EH (cell line): ENCODE data around the gene MEI4.
"Not testable (repeated sequence)": the region's sequence is repeated elsewhere in the genome, so short reads cannot be mapped to it uniquely, and the experiment has no call there.

Experiments used
- DNase-seq: peaks from one replicate; pipeline ENCODE4 v3.0.0-alpha.2; 2015; ENCODE audit warnings: low read depth

MEI4 gene

DNA sequence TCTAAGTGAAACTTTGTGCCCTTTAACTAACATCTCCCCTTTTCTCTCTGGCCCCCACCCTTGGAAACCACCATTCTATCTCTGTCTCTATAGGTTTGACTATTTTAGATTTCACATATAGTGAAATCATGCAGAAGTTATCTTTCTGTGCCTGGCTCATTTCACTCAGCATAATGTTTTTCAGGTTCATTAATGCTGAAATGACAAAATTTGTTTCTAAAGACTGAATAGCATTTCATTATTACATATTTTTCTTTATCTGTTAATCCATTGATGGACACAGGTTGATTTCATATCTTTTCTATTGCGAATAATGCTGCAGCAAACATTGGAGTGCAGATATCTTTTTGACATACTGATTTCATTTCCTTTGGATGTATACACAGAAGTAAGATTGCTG is 30.7 kb downstream of the MEI4 start:
- DNase-seq, result no peak

DNA sequence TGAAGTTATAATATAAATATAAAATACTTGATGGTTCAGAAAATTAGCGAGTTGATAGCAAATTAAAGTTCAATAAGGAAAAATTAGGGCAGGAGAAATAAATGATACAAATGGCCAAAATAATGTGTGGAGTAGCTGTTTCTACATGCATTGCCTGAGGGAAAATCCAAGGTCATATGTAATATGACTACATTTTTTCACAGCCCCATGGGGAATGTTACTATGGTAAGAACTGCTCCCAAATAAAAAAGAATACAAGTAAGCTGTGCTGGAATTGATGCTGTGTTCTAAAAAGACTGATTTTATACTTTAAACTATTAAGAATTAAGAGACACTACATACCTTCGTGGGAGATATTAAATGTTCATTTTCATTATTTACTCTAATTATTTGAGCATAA is 34.1 kb downstream of the MEI4 start:
- no peak for DNase-seq

DNA sequence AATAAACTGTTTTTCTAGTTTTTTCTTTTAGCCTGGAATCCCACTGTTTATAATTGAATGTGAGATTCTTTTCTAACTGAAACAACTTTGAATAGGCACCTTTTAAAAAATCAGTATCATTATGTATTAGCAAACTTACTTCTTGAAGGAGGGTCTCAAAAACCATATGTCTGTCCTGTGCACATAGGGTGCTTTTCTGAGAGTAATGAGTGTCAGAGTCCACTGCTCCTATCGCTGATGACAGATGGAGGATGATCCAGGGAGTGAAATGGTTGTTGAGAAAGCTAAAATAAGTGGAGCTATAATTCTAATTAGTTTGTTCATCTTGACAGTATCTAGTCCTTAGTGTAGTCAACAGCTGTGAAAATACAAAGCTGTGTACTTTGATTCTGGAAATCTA is 35.8 kb downstream of the MEI4 start:
- no peak for DNase-seq

DNA sequence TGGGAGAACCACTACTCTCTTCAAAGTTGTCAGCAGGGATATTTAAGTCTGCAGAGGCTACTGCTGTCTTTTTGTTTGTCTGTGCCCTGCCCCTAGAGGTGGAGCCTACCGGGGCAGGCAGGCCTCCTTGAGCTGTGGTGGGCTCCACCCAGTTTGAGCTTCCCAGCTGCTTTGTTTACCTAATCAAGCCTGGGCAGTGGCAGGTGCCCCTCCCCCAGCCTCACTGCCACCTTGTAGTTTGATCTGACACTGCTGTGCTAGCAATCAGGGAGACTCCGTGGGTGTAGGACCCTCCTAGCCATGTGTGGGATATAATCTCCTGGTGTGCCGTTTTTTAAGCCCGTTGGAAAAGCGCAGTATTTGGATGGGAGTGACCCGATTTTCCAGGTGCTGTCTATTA is 47.3 kb downstream of the MEI4 start:
- not testable (repeated sequence) for DNase-seq

DNA sequence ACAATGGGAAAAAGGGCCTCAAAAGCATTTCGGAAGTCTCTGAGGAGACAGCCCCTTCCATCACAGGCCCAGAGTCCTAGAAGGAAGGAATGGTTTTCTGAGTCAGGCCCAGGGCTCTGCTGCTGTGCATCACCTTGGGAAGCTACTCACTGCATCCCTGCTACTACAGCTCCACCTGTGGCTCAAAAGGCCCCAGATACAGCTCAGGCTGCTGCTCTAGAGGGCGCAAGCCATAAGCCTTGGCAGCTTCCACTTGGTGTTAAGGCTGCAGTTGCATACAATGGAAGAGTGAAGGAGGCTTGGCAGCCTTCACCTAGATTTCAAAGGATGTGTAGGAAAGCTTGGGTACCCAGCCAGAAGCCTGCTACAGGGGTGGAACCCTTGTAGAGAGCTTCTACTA is 54.8 kb downstream of the MEI4 start:
- DNase-seq, result no peak

DNA sequence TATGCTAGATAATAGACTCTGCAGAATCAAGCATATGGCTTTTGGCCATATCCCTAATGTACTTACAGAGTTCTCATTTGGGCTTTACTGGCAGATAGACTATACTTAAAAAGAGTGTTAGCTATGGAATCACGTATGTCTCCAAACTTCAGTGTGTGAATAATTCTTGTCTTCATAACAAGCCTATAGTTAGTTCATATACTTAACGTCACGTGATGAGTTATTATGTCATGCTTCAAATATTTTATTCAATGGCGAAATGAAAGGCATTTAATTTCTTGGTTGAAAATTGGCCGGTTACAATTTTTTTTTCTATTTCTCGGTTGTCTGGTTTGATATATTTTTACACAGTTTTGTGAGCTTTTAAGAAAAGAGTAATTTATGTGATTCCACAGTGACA is 62.7 kb downstream of the MEI4 start:
- DNase-seq, result no peak

DNA sequence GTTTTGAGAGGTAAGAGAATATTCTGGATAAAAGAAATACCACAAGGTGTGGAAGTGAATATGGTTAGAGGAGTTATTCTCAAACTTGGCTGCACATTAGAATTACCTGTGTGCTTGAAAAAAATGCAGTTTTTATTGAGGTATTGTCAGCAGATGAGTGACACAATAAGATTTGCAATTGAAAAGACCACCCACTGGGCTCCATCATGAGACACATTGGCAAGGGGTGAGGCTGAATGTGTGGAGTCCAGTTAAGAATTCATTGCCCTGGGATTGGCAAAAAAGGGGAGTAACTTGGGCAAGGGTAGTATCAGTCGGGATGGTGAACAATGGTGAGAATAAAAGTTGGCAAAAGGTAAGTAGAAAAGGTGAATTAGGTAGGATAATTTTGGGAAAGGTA is 63.5 kb downstream of the MEI4 start:
- no peak for DNase-seq

DNA sequence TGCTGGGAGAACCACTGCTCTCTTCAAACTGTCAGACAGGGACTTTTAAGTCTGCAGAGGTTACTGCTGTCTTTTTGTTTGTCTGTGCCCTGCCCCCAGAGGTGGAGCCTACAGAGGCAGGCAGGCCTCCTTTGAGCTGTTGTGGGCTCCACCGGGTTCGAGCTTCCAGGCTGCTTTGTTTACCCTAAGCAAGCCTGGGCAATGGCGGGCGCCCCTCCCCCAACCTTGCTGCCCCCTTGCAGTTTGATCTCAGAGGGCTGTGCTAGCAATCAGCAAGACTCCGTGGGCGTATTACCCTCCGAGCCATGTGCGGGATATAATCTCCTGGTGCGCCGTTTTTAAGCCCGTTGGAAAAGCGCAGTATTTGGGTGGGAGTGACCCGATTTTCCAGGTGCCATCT is 83.2 kb downstream of the MEI4 start:
- not testable (repeated sequence) for DNase-seq

DNA sequence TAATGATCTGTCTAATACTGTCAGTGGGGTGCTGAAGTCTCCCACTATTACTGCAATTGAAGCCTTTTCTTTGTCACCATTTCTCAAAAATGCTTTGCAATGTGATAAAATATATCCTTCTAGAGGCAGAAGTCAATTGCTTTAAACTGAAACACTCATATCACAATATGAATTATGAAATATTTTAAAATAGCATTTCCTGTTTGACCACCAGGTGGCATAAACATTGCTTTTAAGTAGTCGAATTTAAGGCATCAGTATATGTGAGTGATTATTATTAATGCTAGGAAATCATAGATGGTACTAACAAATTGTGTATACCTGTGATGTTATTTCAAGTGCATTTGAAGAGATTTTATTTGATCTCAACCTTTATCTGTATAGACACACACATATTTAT is 87.5 kb downstream of the MEI4 start:
- peak; percentile 6 for DNase-seq

DNA sequence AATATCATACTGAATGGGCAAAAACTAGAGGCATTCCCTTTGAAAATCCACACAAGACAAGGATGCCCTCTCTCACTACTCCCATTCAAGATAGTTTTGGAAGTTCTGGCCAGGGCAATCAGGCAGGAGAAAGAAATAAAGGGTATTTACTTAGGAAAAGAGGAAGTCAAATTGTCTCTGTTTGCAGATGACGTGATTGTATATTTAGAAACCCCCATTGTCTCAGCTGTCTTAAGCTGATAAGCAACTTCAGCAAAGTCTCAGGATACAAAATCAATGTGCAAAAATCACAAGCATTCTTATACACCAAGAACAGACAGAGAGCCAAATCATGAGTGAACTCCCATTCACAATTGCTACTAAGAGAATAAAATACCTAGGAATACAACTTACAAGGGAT is 99.3 kb downstream of the MEI4 start:
- not testable (repeated sequence) for DNase-seq

DNA sequence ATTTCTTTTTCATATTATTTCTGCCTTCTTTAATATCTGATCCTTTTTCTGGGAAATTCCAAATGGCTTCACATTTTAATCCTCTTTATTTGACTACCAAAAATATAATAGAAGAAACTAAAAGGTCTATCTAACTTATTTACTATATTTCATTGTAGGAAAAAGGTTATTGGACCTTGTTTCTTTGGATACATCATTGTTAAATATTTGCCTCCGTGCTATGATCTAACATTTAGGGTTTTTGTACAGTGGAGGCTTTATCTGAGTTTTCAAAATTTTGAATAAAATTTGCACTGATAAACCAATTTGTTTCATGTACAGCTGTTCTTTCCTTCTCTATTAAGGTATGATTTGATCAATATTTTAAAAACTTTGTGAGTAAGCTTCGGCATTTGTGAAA is 109.5 kb downstream of the MEI4 start:
- DNase-seq, result no peak

DNA sequence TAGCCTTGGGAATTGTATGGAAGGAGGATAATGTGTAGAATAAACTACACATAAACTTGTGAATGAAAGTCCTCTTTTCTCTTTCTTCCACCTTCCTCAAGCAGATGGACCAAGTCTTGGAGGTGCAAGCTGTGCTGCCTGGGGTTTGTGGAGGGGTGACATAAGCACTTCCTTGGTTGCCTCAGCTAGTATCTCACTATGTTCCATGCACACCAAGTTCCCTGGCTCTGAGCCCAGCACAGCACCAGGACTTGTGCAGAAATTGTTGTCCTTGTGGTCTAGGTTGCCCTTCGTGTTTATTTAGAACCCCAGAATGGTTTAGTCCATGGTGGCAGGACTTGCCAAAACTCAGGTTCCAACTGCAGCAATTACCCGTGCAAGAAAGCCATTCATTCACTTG is 110.3 kb downstream of the MEI4 start:
- no peak for DNase-seq

DNA sequence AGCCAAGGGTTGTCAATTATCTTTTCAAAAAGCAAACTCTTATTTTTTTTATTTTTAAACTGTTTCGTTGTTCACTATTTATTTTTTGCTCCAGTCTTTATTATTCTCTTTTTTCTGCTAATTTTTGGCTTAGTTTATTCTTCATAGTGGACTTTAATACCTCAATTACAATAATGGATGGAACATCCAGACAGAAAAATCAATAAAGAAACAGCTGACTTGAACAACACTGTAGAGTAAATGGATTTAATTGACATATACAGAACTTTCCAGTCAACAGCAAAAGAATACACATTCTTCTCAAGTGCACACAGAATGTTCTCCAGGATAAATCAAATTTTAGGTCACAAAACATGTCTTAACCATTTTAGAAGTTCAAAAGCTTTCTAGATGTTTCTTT is 111.5 kb downstream of the MEI4 start:
- DNase-seq, result no peak

DNA sequence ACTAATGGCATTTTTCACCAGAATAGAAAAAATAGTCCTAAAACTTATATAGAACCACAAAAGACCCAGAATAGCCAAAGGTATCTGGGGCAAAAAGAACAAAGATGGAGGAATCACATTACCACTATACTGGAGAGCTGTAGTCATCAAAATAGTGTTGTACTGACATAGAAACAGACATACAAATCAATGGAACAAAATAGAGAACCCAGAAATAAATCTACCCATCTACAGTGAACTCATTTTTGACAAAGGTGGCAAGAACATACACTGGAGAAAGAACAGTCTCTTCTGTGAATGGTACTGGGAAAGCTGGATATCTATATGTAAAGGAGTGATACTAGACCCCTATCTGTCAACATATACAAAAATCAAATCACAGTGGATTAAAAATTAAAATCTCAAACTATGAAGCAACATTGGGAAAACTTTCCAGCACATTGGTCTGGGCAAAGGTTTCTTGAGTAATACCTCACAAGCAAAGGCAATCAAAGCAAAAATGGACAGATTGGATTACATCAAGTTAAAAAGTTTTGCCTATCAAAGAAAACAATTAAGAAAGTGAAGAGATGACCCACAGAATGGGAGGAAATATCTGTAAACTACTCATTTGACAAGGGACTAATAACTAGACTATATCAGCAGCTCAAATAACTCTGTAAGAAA is 120.5 kb downstream of the MEI4 start:
- DNase-seq, result no peak

DNA sequence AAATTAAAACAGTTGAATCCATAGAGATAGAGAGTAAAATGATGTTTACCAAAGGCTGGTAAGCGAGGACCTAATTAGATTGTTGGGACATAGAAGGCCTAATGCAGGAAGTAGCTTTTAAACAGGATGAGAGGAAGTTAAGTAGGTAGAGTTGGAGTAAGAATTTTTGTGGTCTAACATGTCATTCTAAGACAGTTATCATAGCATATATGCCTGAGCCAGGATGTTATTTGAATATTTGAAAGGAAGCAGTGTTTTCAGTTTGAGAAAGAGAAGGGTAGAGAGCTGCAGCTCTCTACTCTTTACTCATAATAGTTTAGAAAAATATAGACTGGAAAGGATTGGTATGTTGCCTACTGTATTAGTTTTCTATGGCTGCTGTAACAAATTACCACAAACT is 121.6 kb downstream of the MEI4 start:
- DNase-seq, result no peak

DNA sequence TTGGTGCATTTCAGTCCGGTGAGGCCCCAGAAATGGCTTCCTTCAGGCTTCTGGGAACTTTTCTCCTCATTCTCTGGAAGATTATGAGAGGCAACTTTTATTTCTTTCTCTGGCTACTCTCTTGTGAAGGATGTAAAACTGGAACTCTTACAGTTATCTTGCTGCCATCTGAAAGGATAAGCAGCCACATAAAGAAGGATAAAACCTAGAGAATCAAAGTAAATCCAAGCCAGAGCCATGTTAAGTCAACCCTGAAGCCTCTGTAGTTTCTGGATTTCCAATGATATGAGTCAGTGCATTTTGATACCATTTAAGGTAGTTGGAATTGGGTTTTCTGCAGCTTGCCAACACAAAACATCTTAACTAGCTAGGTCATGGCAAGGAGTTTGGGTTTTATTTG is 123.6 kb downstream of the MEI4 start:
- DNase-seq, result no peak

DNA sequence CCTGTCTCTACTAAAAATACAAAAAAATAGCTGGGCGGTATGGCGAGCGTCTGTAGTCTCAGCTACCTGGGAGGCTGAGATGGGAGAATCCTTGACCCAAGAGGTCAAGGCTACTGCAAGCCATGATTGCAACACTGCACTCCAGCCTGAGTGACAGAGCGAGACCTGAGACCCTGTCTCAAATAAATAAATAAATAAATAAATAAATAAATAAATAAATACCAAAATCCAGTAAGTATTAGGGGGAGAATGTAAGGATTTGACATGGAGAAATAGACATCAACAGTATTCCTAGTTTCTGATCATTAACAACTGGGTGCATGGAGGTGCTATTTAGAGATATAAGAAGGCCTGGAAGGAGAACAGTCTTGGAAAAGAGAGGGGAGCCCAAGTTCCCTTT is 125.7 kb downstream of the MEI4 start:
- no peak for DNase-seq

DNA sequence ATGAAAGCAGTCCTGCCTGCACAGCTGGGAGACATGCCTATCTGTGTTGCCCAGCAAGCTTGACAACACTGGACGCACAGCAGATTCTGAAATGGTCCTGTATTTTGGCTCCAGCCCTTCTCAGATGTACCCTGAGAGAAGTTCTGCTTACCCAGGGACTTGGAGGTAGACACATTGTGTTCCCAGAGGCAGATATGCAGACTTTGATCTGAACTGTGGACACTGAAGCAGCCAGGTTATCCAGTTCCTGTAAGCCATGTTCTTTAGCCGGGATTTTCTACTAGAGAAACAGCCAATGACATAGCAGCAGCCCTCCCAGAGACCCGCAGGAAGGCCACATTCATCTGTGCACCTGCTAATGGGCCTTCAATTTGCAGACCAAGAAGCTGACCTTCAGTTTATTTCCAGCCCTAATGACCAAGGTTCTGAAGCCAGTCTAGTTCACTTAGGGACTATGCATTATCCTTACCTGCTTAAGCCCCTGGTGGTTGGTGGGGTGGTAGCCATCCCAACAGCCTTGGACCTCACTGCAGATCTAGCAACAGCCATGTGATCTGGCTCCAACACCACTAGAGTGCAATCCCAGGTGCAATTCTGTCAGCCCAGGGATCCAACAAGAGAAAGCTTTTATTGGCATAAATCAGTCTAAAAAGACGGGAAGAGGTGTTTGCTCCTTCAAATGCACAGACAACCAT is 134.2 kb downstream of the MEI4 start:
- no peak for DNase-seq

DNA sequence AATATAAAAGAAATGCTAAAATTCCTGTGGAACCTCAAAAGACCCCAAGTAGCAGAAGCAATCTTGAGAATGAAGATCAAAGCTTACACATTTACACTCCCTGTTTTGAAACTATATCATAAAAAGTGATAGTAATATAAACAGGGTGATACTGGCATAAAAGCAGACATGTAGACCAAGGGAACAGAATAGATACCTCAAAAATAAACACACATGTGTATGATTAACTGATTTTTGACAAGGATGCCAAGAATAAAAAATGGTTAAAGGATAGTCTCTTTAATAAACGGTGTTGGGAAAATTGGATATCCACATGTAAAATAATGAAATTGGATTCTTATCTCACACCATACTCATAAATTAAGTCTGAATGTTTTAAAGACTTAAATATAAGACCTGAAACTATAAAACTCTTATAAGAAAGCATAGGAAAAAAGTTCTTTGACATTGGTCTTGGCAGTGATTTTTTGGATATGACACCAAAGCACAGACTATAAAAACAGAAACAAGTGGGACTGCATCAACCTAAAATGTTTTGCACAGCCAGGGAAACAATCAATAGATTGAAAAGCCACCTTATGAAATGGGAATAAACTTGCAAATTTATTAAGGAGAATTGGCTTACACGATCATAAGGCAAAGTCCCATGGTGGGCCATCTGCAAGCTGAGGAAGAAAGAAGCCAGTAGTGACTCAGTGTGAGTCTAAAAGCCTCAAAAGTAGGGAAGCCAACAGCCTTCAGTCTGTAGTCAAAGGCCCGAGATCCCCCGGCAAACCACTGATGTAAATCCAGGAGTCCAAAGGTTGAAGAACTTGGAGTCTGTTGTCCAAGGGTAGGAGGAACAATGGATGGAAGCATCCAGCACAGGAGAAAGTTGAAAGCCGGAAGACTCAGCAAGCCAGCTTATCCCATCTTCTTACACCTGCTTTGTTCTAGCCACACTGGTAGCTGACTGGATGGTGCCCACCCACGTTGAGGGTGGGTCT is 144.3 kb downstream of the MEI4 start:
- no peak for DNase-seq

DNA sequence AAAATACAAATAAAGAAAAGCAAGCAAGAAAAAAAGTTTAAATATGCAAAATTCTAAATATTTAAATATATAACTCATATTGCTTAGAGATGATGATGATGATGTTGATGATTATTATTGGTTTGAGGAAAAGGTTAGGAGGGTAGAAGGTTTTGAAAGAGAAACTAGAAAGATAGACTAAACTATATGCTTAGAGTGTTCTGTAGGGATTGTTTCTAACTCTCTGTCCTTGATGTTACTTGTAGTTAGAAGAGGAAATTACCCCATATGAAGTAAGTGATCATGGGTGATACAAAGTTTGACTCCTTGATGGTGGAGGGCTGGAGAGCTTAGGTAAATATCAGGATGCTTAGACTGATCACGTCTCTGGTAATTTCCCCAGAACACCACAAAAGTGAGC is 159.5 kb downstream of the MEI4 start:
- DNase-seq, result no peak

DNA sequence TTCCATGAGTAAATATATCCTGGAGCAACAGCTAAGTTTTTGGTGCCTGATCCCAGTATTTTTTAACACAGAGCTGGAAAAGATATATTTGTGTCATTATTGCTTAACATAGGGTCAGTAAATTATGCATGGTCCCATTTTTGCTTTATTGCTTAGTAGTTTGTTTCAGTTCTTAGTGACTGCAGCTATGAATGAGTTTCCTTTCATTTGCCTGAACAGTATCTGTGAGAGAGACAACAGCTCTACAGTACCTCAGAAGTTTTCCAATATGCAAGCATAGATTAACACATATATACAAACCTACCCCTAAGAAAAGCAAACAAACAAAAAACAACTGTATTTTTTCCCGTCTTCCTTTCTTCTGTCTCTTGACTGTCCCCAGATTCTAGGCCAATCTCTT is 160.3 kb downstream of the MEI4 start:
- no peak for DNase-seq

DNA sequence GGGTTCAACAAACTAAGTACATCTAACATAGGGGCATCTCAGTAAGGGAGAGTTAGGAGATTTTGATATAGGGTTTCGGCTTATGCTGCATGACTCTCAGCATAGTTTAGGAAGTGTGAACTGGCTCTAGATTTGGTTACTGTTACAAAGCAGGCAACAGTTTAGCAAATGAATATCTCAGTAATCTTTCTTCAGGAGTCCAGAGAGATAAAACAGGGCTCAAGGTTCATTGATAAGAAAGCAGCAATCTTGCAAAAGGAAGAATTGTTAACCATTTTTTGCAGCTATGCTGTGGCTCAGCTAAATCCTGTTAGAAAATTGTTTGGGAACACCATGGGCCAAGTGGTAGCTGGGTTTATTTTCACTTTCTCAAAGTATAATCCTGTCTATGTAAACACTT is 161.3 kb downstream of the MEI4 start:
- no peak for DNase-seq

DNA sequence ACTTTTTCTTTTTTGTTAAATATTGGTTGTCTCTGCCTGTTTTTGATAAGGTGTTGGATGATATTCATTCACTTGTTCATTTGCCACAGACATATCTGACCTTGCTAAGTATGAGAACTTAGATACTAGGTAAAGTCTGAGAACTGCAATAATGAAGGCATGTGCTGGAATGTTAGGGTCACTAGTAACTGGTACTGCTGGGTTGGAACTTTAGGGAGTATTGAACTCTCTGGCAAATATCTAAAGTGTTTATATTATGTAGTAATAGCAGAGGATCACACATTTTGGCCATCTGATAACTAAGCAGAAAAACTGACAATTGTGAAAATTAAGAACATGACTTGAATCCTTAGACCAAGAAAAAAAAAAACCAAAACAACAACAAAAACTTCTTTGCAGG is 162.7 kb downstream of the MEI4 start:
- no peak for DNase-seq
